ENCODE data around the gene IGFL2. TPM values are rescaled to one million over a fixed set of nuclear protein-coding genes. Genes with fewer than 3 reads are reported as not detected.

IGFL2 gene
- total and polyA plus RNA-seq, 9 of the 15 experiments (the other 6 are each of a cell fraction or from before 2014, with no cell fraction given): 0.42 to 1.7 (median 0.75) TPM; not detected in 2

- intact Hi-C loops (cut with micrococcal nuclease): no loop called here
- TF ChIP-seq POLR2AphosphoS5 (IDR thresholded peaks at IDR 0.05; ENCODE audit: control insufficient read depth, insufficient read depth, low read depth, low read length) (peak; percentile 28; the same call in 1 of the 2 replicates), SMAD4 (CRISPR knock-in tag; conservative IDR thresholded peaks at IDR 0.05) (peak; percentile 70), BACH1 (tag; IDR thresholded peaks at IDR 0.05) (no peak; the same call in 1 of the 2 replicates), CEBPG (CRISPR knock-in tag; IDR thresholded peaks at IDR 0.05) (peak; percentile 95), CEBPG (tag; conservative IDR thresholded peaks at IDR 0.05 in 1 of 2, IDR thresholded peaks at IDR 0.05 in 1 of 2) (peak; percentile 98 to 99), SMARCB1 (IDR thresholded peaks at IDR 0.05; ENCODE audit: insufficient read length, low read depth) (no peak), TOE1 (IDR thresholded peaks at IDR 0.05; ENCODE audit: borderline replicate concordance) (no peak; the same call in 1 of the 2 replicates), TOE1 (CRISPR knock-in tag; IDR thresholded peaks at IDR 0.05; ENCODE audit: borderline replicate concordance, low read depth) (no peak), ZNF274 (IDR thresholded peaks at IDR 0.05; ENCODE audit: borderline replicate concordance, low read depth, low read length) (no peak), ZNF140 (CRISPR knock-in tag; IDR thresholded peaks at IDR 0.05) (no peak), MTF1 (CRISPR knock-in tag; IDR thresholded peaks at IDR 0.05; ENCODE audit: borderline replicate concordance) (no peak), MTA3 (IDR thresholded peaks at IDR 0.05; ENCODE audit: borderline replicate concordance) (no peak), ZNF384 (IDR thresholded peaks at IDR 0.05; ENCODE audit: low read depth, low read length) (no peak), THRAP3 (IDR thresholded peaks at IDR 0.05; ENCODE audit: borderline replicate concordance) (no peak)
- TF ChIP-seq, protein P1, sequence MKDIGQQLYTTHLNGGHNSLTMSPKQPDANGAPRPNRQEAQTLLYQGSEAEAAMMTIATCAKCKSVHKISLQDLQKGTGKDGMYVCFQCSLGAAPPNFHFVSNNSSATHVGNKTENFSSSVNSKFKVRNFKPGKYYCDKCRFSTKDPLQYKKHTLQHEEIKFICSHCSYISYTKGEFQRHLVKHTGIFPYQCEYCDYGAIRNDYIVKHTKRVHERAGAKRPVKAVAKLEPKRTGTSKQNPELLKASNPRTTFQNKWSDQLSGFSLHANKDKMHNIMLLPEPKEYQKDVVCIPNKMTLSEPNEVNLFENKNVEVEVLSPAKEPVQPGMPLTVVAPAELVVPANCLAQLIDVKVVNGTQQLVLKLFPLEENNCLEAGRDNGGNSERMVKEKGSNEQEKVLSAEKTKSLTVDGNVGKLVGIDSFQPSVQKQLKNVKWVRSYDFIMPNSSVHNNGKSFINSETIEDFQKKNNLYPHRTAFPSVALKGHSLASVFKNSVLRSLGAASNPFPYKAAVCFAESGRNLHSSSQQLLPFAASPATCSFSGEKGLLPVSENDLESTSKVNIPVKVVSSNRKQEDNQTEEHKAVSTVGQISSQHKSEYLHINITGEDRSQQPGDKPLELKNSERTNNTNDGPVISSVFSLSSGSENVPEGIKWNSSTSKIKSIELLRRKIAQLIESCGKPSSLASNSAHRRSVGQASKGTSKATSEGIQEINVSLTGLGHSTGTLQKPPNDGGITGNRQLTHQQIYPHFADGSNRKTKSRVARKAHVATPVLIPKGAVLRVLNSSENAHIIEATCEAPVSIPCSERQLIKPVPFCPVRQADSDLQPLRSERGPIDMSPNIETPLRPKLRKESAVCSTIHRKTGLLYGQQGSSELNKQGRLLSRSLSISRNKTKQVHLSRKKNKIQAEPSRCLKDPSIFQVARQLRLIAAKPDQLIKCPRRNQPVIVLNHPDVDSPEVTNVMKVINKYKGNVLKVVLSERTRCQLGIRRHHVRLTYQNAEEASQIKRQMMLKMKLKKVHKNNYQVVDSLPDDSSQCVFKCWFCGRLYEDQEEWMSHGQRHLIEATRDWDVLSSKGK (CRISPR knock-in tag; IDR thresholded peaks at IDR 0.05): no peak
Measured at GRCh38 chr19:46192992-46193650, 45.1 kb downstream of the IGFL2 start.

More at GRCh38 chr19:46192992-46193650, 45.1 kb downstream of the IGFL2 start:
- ChIA-PET POLR2A (interaction anchor here (0.5 to 1.4 kb wide), 6 partner anchors 12 to 302 kb away, joined by 3 to 5 read pairs (median 4); no protein-coding TSS in a partner anchor), CTCF (ENCODE audit: low intra/inter-chr PET ratio) (interaction anchor here (0.6 to 1.0 kb wide), 2 partner anchors 115 to 350 kb away, joined by 3 to 4 read pairs; no protein-coding TSS in a partner anchor)
- no peak overlapping the region for H3K9ac ChIP-seq (ENCODE audit: insufficient read depth in 1 of 2, low read depth in 2 of 2, low read length in 2 of 2)
- no peaks in the 10 kb centered on the region for H3K36me3 ChIP-seq (ENCODE audit: control insufficient read depth, insufficient read depth, low read length)
- no peaks in the 10 kb centered on the region for H4K20me1 ChIP-seq (replicated peaks; ENCODE audit: control insufficient read depth, insufficient read depth, low read length)
- in situ Hi-C loops (cut with MboI): no loop called here
- no peaks in the 10 kb centered on the region for H3K9me1 ChIP-seq (ENCODE audit: control insufficient read depth, insufficient read depth, low read length)
- peak overlapping the region; percentile 35 for H2AFZ ChIP-seq (ENCODE audit: low read depth, low read length)
- H3K27ac ChIP-seq (ENCODE audit: extremely low read depth, low read depth, low read length): peak overlapping the region; percentile 66; the same call in 2 of the 3 replicates
- FAIRE-seq (peak; percentile 99), DNase-seq (ENCODE audit: extremely low read depth in 1 of 4, low spot score in 3 of 4) (peak; percentile 69 to 83 (median 76)), ATAC-seq (peak; percentile 99)
- no TSS peak for BruUV-seq (replicated peaks)
- WGBS (ENCODE audit: insufficient coverage, low coverage, missing lambda C conversion rate): 2% methylated on average over 11 of the region's 11 CpGs
- peaks cover 6 to 7% of the 10 kb centered on the region in 2 experiments; a peak in 4 of 5 replicates for H3K4me1 ChIP-seq (replicated peaks in 1 of 2; ENCODE audit: control insufficient read depth in 2 of 2, insufficient read depth in 2 of 2, low read length in 2 of 2)
- no peak overlapping the region for H3K4me3 ChIP-seq
- peak overlapping the region; percentile 41 for H3K4me2 ChIP-seq (ENCODE audit: insufficient read depth, low read length)
- H3K27me3 ChIP-seq (ENCODE audit: control insufficient read depth in 2 of 2, insufficient read depth in 2 of 2, low read length in 2 of 2): peaks cover 0 to 12% of the 10 kb centered on the region in 2 experiments; a peak in 4 of 5 replicates
- H3K79me2 ChIP-seq (ENCODE audit: control insufficient read depth, insufficient read depth, low read length): no peaks in the 10 kb centered on the region
- no peaks in the 10 kb centered on the region for H3K9me3 ChIP-seq (replicated peaks; ENCODE audit: control insufficient read depth, insufficient read depth, low read depth, low read length)

All from K562 (cell line).